Hypothalamus (tissue), 51 donors: ENCODE data around the gene FCRL5.
A peak's percentile ranks its signal among the peaks of the same experiment; 100 is the strongest.
"Not testable (repeated sequence)": the region's sequence is repeated elsewhere in the genome, so short reads cannot be mapped to it uniquely, and the experiment has no call there.

Source experiments
- DNase-seq, 51 donors: peaks; one replicate each; lab custom pipeline; 2025; lab: John Stamatoyannopoulos, UW

Gene FCRL5

DNA sequence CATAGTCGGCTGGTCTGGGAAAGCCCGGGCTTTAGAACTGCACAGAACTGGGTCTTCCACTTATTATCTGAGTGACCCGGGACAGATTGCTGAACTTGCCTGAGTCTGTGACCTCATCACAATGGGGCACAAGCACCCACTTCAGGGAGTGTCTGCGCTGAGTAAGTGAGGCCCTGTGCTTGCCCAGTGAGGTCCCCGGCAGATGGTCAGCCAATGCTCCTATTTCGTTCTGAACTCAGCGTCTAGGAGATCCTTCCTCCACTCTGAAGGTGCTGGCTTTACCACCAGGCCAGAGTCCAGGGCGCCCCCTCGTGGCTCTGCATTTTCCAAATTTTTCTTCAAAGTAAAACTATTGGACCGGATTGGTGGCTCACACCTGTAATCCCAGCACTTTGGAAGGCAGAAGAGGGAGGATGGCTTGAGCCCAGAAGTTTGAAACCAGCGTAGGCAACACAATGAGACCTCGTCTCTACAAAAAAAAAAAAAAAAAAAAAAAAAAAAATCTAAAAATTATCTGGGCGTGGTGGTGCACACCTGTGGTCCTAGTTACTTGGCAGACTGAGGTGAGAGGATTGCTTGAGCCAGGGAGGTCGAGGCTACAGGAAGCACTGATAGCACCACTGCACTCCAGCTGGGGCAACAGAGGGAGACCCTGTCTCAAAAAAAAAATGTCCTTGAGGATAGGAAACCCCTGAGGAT lies 61.7 kb downstream of the FCRL5 start:
- peak in 26 of 51 donors; percentile 2 to 57 (median 19) for DNase-seq

DNA sequence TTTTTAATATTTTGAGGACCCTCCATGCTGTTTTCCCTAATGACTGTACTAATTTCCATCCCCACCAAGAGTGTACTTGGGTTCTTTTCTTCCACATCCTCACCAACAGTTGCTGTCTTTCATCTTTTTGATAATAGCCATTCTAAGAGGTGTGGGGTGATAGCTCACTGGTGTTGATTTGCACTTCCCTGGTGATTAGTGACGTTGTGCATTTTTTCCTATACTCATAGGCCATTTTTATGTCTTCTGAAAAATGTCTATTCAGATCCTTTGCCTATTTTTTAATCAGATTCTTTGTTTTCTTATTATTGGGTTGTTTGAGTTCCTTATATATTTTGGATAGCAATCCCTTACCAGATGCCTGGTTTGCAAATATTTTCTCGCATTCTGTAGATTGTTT lies 64.2 kb downstream of the FCRL5 start:
- no peak for DNase-seq

DNA sequence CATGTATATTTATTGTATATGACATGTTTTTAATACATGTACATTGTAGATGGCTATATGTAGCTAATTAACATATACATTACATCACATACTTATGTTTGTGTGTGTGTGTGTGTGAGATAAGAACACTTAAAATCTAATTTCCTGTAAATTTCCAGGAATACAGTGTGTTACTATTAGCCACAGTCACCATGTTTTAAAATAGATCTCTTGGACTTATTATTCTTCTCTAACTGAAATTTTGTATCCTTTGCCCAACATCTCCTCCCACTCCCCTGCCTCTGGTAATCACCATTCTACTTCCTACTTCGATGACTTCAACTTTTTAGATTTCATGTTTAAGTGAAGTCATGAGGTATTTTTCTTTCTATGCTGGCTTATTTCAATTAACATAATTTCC lies 64.8 kb downstream of the FCRL5 start:
- no peak for DNase-seq

DNA sequence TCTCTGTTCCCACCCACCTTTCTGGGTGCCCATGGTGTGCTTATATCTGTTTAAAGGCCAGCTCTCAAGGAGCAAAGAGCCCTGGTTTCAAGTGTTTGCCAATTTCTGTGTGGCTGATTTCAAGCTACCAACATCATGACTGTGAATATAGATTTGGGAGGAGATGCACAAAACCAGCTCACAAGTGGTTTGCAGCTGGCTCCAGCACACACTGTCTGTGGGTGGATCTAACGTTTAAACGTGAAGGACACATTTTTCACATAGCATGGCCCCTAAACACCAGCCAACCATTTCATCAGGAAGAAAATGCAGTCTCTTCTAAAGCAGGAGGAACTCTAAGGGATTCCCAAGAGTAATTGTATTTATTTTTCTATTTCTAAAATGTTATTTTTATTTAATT lies 65.2 kb downstream of the FCRL5 start:
- no peak for DNase-seq

DNA sequence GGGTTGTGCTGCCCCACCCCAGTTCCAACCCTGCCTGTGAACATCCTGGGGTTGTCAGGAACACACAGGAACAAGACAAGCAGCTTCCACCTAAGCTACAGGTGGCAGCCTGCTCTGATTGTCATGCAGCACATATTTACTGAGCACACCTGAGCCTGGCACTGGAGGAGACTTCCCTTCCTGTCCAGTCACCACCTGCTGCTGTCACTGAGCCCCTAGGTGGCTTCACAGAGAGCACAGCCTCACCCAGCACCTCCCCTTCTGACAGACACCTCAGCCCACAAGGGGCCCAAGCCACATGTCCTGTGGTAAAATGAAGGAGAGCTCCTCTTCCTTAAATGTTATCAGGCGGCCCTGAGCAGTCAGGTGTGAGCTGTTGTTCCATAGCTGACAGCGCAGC lies 65.9 kb downstream of the FCRL5 start:
- DNase-seq, result not testable (repeated sequence)

DNA sequence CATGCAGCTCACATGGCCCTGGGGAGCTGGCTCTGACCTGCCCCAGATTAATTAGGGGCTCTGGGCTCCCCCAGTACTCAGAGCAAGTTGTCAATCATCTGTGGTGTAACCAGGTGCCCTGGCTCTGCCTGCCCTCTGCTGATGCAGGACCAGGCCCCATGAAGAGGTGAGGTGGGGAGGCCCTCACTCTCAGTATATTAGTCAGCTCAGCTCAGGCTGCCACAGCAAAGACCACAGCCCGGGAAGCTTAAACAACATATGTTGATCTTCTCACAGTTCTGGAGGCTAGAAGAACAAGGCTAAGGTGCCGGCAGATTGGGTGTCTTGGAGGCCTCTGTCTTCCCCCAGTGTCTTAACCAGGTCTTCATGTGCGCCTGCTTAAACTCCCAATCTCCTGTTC lies 66.5 kb downstream of the FCRL5 start:
- no peak for DNase-seq

DNA sequence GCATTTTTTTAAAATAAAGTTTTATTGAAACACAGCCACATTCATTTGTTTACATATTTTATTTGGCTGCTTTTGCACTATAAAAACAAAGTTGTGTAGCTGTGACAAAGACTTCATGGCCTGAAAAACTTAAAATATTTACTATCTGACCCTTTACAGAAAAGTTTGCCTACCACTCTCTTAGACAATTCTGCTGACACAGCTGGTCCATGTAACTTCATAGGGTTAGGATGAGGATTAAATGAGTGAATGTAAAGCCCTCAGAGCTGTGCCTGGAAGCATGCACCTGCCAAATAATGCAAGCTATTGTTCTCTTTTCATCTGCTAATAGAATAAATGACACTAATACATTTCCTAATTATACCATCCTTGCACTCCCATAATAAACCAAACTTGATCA lies 67.7 kb downstream of the FCRL5 start:
- no peak for DNase-seq

DNA sequence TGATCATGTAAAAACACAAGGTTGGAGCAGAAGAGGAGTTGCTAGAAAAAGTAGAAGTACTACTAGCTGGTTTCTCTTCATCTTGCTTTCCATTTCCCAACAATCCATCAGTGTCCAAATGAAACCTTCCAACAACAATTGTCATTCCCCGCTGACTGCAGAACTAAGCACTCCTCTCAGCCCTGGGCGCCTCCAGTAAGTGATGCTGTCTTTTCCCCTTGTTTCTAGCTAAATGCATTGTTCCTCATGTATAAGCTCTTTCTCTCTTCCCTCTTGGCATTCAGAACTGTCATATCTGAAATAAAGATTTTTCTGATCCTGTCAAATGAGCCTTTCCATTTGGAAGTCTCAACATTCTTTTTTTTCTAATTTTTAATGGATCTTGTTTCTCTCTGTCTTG lies 68.7 kb downstream of the FCRL5 start:
- DNase-seq, result no peak

DNA sequence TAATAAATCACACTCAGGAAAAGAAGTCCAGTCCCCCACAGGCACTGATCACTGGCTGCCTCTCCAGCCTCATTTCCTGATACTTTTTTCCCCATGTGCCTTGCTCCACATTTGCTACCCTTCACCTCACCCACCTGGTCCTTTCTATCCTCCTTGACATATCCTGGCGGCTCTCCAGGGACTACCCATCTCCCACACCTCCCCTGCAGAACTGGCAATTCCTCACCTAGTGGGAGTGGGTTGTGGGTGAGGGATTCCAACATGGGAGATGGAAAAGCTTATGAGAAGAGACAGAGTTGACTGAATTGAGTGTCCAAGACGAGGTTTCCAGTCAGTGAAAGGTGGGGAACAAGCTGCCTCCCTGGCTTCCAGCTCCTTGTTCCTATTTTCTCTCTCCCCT lies 69.6 kb downstream of the FCRL5 start:
- DNase-seq, result no peak

DNA sequence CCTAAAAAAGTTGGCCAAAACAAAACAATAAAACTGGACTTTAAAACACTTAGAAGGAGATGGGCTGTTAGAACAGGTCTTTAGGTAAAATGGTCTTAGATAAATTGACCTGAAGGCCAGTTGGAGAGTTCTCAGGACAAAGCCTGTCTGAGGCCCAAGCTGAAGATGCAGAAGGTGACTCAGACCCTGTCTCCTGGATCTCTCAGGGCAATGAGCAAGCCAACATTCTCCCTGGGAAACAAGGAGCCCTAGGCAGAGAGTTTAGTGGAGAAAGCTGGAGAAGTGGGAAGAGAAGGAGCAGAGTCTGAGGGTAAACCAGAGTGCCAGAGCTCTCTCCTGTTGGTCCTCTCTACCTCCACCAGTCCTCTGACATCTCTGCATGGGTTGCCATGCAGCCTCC lies 70.1 kb downstream of the FCRL5 start:
- DNase-seq, result no peak

DNA sequence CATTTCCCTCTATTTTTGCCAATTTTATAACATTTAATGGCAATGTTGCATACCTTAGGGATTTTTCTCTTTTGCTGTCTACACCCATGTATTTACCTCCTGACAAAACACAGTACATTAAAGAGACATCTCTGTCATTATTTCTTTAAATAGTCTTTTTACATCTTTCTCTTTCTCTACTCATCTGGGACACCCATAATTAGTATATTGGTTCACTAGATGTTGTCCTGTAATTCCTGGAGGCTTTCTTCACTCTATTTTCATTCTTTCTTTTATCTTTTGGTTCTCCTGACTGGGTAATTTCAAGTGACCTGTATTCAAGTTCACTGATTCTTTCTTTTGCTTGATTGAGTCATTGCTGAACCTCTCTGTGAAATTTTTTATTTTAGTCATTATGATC lies 74.3 kb downstream of the FCRL5 start:
- no peak for DNase-seq

DNA sequence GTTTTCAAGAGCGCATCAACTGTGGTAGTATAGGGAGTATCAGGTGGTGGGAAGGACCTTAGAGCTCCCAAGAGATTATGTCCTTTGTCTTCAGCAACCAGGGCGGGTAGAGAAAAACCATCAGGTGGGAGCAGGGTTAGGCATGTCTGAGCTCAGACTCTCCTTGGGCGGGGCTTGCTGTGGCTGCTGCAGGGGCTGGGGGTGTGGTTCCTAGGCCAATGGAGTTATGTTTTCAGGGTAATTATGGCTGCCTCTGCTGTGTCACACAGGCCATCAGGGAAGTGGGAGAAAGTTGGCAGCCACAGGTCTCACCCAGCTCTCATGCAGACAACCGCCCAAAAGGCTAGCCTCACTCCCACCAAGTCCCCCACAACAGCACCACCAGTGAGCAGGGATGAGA lies 74.9 kb downstream of the FCRL5 start:
- DNase-seq, result no peak

DNA sequence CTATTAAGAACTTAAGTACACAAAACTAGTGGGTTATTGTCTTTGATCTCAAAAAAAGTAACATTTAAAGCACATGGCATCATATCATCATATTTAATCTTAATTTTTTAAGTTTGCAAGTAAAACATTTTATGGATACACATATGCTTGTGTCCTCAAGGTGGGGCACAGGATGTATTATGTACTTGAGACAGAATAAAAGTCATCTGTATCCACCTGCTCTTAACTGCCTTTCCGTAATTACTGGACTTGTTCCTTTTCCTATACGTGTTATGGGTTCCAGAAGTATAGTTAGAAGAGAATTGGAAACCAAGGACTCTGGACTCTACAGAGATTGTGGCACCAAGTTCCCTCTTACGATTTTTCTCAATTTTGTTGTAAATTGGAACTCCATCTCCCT lies 79.4 kb downstream of the FCRL5 start:
- DNase-seq, result no peak

DNA sequence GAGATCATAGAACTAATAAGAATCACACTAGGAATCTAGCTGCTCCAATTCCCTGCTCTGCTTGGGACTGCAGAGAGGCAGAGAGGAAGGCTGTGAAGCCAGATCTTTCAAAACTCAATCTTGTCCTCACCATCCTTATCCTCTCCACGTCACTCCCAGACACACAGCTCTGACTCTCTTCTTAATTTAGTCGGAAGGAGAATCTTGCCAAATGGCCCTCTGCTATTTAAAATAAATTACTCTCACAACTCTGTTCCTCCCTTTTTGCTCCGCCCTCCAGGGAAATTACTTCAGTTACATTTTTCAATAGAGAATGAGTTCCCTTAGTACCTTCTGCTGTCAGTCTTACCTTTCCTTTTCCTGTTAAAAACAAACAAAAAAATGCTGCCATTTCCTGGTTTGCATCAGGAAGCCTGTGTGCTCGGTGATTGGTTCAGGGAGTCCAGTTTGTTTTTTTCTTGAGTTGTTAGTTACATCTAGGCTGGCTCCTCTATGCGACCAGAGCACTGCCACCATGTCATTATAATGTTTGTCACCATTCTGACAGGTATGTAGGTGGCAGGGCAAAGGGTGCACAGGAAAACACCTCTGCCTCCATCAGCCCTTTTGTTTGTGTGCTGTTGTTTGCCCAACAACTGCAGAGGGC lies 80.1 kb downstream of the FCRL5 start:
- DNase-seq, result no peak

DNA sequence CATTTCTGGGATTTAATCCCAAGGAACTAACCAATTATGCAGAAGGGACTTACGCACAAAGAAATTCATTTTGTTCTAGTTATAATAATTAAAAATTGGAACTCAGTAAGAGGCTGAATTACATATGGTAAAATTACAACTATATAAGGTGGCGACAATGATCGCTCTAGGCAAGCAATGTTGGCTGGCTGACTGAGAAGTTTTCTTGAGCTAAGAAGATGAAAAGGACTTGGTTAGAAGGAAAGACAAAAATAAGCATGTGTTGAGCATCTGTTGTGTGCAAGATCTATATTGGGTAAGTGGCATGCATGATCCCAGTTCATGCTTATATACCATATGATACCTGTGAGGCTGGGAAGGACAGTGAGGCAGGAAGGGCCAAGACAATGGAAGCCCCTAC lies 80.8 kb downstream of the FCRL5 start:
- DNase-seq, result no peak

DNA sequence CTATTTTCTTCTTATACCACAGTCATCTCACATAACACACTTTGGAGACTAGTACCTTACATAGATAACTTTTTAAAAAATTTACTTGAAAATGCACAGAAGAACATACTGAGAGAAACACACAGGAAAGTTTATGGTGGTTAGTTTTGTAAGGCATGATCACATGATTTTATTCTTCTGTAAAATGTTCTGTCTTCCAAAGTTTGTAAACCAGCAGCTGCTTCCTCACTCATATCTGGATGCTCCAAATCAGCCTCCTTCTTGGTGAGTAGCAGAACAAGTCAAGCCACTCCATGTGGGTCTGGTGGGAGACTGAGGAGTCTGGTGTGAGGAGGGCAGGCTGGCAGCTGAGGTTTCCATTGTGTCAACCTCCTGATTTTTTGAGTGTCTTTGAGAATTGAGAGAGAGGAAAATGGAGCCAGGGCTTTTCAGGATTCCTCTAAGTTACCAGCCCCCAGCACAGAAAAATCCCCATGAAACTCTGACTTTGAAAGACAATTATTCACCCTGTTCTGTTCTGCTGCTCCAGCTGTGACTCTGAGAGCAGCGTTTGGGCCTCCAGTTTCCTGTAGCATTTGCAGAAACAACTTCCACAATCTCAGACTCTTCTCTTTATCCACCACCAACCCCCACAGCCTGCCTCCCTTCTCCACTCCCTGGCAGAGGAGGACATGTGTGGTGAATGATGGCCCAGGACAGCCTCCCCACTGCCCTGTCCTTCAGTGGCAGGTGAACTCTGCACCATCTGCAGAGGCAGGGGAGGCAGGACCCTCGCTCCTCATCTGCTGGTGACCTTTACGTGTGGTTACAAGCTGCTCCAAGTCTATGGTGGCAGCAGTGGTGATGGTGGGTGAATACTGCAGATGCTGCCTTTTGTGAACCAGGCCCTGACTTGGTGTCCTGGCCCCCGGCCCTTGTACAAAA lies 82.3 kb downstream of the FCRL5 start:
- DNase-seq, result no peak

DNA sequence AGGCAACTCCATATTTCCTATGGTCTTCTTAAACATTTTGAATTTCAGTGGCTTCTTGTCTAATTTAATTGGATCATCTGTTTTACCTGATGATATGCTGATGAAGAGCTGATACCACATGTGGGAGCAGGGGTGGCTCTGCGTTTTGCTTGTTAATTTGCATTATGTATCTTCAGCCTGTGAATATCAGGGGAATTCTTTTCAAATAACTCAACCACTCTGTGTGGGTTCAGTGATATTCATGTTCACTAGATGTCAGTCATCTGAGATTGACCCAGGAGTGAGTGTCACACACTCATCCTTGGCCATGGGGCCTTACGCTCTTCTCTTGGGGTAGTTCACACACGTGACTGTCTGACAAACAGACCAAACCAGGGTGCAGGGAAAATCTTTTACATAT lies 83.0 kb downstream of the FCRL5 start:
- DNase-seq, result no peak

DNA sequence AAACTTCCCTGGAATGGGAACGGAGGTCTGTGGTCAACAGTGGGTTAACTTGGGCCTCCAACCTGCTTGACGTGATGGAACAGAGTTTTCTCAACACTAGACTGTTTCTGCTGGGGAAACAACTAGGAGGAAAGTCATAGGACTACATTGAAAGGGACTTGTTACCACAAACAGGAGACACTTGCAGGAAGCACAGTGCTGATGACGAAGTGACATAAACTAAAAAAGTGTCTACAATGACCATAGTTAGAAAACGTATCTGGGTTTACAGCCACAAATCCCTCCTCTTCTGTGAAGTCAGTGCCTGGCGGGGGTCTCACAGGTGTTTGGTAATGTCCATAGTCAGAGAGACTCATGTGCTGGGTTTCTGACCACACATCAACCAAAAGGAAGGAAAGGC lies 86.3 kb downstream of the FCRL5 start:
- no peak for DNase-seq
